ENCODE results near the gene DLL4.

DLL4 gene

DNA sequence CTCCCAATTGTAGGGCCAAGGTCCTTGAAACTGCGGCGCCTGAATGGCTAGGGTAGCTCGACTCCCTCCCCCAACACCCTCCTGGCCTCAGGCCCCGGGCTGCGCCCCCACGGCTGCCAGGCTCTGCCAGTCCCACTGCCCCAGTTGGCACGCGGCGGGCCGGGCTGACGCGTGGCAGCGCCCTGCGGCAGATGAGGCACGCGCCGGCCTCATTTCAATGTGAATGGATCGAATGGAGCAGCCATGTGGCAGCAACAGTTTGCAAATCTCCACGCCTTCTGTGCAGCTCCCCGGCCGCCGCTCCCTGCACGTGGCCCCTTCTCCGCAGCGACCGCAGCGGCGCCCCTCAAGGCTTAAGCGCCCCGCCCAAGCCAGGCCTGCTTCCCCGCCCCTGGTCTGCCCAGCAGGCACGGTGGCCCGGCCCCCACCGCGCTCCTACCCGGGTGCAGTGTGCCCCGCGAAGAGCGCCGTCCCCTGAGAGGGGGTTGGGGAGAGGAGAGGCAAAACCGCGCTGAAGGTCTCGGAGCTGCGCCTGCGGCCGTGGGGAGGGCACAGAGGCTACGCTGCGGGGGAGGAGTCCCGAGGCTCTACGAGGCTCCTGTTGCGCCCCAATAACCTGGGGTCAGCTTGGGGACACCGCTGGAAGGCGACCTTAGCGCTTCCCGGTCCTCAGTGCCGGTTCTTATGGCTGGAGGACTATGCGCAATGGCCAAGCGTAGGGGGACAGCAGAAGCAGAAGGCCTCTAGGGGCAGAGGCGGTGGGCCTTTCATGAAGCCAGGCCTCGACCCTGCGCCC, 3.1 kb upstream of the DLL4 start:
- DNase-seq = no peak
- H3K36me3 ChIP-seq (ENCODE audit: control insufficient read depth, insufficient read depth, low read length) = no peaks in the 10 kb centered on the region
- H3K27ac ChIP-seq (ENCODE audit: insufficient read depth, low read length, poor library complexity, severe bottlenecking) = no peak overlapping the region
- peak overlapping the region; percentile 32 for H3K4me3 ChIP-seq (ENCODE audit: insufficient read depth, low read depth, low read length, poor library complexity, severe bottlenecking)
- H3K4me1 ChIP-seq (ENCODE audit: control insufficient read depth, insufficient read depth, low read length, poor library complexity, severe bottlenecking) = peaks cover 55% of the 10 kb centered on the region
- peaks cover 54% of the 10 kb centered on the region for H3K27me3 ChIP-seq (replicated peaks; ENCODE audit: control insufficient read depth, insufficient read depth, low read length, poor library complexity, severe bottlenecking)
- H3K9me3 ChIP-seq (ENCODE audit: control insufficient read depth, low read length) = no peaks in the 10 kb centered on the region

DNA sequence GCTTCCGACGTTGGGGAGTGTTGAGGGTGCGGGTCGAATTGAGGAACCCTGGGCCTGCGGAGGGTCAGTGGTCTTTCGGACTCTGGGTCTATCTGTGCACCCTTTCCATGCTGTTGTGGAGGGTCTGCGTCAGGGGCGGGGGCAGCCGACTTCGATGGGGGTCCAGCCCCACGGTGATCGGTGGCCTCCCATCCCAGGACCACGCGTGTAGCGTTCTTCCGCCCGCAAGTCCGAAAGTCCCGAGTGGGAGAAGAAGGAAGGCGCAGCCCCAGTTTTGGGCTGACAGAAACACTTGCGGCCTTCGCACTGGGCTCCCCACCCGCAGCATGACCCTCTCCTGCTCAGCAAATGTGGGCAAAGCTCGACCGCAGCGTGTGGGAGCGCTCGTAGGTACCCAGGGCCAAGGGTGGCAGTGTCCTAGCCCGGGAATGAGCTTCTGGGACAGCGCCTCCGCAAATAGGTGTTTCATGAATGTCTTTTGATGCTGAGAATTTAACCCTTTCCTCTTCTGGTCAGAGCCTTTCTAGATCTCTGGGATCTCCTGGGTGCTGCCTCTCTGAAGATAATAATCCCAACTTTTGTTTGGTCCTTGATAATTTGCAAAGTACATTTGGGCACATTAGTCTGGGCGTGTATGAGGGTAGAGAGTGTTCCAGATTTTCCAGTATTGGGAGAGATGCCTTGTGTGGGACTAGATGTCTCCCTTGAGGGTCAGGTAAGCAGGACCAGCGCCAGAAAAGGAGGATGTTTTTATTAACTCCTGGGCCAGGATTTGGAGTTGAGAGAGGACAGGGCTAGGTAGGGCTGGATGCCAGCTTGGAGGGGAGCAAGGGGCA, 2.3 kb upstream of the DLL4 start:
- H3K27ac ChIP-seq (ENCODE audit: insufficient read depth, low read length, poor library complexity, severe bottlenecking) = no peak overlapping the region
- peaks cover 62% of the 10 kb centered on the region for H3K27me3 ChIP-seq (replicated peaks; ENCODE audit: control insufficient read depth, insufficient read depth, low read length, poor library complexity, severe bottlenecking)
- no peaks in the 10 kb centered on the region for H3K9me3 ChIP-seq (ENCODE audit: control insufficient read depth, low read length)
- peak overlapping the region; percentile 58 for H3K4me3 ChIP-seq (ENCODE audit: insufficient read depth, low read depth, low read length, poor library complexity, severe bottlenecking)
- H3K36me3 ChIP-seq (ENCODE audit: control insufficient read depth, insufficient read depth, low read length) = no peaks in the 10 kb centered on the region
- DNase-seq = no peak
- peaks cover 55% of the 10 kb centered on the region for H3K4me1 ChIP-seq (ENCODE audit: control insufficient read depth, insufficient read depth, low read length, poor library complexity, severe bottlenecking)

DNA sequence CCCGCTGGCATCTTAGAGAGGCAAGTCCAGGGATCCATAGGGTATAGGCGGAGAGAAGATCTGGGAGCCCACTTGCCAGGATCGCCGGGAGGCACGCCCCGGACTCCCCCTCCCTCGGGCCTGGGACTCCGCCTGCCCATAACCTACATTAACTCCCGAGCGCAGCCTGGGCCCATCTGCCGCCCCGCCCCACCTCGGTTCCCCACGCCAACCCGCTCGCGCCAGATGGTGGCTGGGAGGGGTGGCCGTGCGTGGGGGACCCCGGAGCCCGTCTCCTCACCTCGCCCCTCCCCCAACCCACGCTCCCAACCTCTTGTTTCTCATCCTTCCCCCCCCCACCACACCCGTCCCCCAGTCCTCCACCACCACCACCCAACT, 1.7 kb upstream of the DLL4 start:
- H3K27ac ChIP-seq (ENCODE audit: insufficient read depth, low read length, poor library complexity, severe bottlenecking) = no peak overlapping the region
- H3K27me3 ChIP-seq (replicated peaks; ENCODE audit: control insufficient read depth, insufficient read depth, low read length, poor library complexity, severe bottlenecking) = peaks cover 66% of the 10 kb centered on the region
- no peak for DNase-seq
- peaks cover 55% of the 10 kb centered on the region for H3K4me1 ChIP-seq (ENCODE audit: control insufficient read depth, insufficient read depth, low read length, poor library complexity, severe bottlenecking)
- H3K36me3 ChIP-seq (ENCODE audit: control insufficient read depth, insufficient read depth, low read length) = no peaks in the 10 kb centered on the region
- no peaks in the 10 kb centered on the region for H3K9me3 ChIP-seq (ENCODE audit: control insufficient read depth, low read length)
- H3K4me3 ChIP-seq (ENCODE audit: insufficient read depth, low read depth, low read length, poor library complexity, severe bottlenecking) = peak overlapping the region; percentile 58

DNA sequence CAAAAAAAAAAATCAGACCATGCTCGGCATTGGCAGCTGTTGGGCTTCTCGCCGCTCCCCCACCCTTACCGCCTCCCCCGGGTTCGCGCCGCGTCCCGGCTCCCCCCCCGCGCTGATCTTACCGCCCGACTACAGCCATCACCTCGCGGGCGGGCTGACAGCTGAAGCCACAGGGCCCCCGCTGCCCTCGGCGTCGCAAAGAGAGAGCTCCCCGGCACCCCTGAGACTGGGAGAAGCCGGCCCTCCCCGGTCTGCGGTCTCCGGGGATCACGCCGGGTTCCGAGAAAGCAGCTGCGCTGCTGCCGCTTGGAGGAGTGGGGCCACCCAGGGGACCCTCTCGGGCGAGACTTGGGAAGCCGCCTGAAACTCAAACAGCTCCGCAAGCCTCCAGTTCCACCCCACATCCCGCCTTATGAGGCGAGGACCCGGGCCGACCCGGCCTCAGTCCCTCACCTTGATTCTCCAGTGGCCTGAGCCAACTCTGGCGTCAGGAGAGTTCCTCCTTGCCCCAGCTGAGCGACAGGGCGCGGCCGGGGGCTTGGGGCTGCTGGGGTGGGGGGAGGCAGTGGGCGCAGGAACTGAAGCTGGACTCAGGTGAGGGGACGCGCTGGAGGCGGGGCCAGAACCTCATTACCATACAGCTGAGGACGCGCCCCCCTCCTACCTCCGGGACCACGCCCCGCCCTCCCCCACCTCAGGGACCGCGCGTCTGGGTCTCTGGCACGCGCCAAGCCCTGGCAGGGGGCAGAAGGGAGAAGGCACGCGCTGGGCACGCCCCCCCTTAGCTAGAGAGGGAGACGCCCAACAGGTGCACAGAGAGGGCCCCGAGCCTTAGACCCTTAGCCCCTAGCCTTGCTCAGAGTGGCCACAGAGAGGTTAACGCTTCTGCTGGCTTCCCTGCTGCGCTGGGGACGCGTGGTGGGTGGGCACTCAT, 1.0 kb upstream of the DLL4 start:
- Histone ChIP-seq H3K4me1 (ENCODE audit: control insufficient read depth, insufficient read depth, low read length, poor library complexity, severe bottlenecking) (peaks cover 55% of the 10 kb centered on the region), H3K27ac (ENCODE audit: insufficient read depth, low read length, poor library complexity, severe bottlenecking) (no peak overlapping the region), H3K36me3 (ENCODE audit: control insufficient read depth, insufficient read depth, low read length) (no peaks in the 10 kb centered on the region), H3K4me3 (ENCODE audit: insufficient read depth, low read depth, low read length, poor library complexity, severe bottlenecking) (peak overlapping the region; percentile 58), H3K27me3 (replicated peaks; ENCODE audit: control insufficient read depth, insufficient read depth, low read length, poor library complexity, severe bottlenecking) (peaks cover 66% of the 10 kb centered on the region), H3K9me3 (ENCODE audit: control insufficient read depth, low read length) (no peaks in the 10 kb centered on the region)
- DNase-seq = no peak

GRCh38 chr15:40929660-40930429, 705 bp downstream of the DLL4 start:
- peak overlapping the region; percentile 58 for H3K4me3 ChIP-seq (ENCODE audit: insufficient read depth, low read depth, low read length, poor library complexity, severe bottlenecking)
- peaks cover 55% of the 10 kb centered on the region for H3K4me1 ChIP-seq (ENCODE audit: control insufficient read depth, insufficient read depth, low read length, poor library complexity, severe bottlenecking)
- no peak overlapping the region for H3K27ac ChIP-seq (ENCODE audit: insufficient read depth, low read length, poor library complexity, severe bottlenecking)
- no peaks in the 10 kb centered on the region for H3K9me3 ChIP-seq (ENCODE audit: control insufficient read depth, low read length)
- DNase-seq = no peak
- H3K27me3 ChIP-seq (replicated peaks; ENCODE audit: control insufficient read depth, insufficient read depth, low read length, poor library complexity, severe bottlenecking) = peaks cover 66% of the 10 kb centered on the region
- H3K36me3 ChIP-seq (ENCODE audit: control insufficient read depth, insufficient read depth, low read length) = no peaks in the 10 kb centered on the region

DNA sequence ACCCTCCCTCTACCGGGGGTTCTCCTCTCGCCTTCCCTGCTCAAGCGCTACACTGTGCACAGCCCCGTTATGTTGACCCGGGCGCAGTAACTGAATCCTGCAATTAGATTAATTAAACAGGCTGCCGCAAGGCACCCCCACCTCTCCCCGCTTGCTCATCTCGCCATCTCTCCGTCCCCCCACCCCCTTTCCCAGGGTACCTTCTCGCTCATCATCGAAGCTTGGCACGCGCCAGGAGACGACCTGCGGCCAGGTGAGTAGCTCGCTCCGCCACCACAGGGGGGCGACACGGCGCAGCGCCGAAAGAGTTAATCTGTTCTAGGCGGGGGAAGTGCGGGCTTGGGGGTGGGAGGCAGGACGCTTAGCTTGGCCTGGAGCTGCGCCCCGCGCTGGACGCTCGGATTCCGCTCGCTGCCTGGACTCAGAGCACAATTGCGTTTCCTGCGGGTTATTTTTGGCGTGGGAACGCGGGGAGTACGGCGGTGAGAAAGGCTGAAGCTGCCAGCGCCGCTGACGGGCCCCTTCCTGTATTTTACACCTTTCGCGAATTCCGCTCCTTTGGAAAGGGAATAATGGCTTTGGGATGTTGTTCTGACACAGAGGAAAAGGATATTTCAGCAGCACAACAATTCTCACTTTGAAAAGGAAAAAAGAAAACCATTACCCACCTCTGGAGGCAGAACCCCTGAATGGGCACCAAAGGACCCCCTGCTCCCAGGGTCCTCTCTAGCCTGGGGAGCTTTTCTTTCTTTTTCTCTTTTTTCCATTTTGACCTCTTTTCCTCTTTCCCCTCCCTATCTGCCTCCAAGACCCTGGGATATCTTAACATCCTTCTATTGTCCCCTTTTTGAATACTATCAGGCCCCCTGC, 1.5 kb downstream of the DLL4 start:
- H3K4me3 ChIP-seq (ENCODE audit: insufficient read depth, low read depth, low read length, poor library complexity, severe bottlenecking) = peak overlapping the region; percentile 28
- no peaks in the 10 kb centered on the region for H3K9me3 ChIP-seq (ENCODE audit: control insufficient read depth, low read length)
- H3K4me1 ChIP-seq (ENCODE audit: control insufficient read depth, insufficient read depth, low read length, poor library complexity, severe bottlenecking) = peaks cover 52% of the 10 kb centered on the region
- peaks cover 66% of the 10 kb centered on the region for H3K27me3 ChIP-seq (replicated peaks; ENCODE audit: control insufficient read depth, insufficient read depth, low read length, poor library complexity, severe bottlenecking)
- DNase-seq = no peak
- no peak overlapping the region for H3K27ac ChIP-seq (ENCODE audit: insufficient read depth, low read length, poor library complexity, severe bottlenecking)
- no peaks in the 10 kb centered on the region for H3K36me3 ChIP-seq (ENCODE audit: control insufficient read depth, insufficient read depth, low read length)

DNA sequence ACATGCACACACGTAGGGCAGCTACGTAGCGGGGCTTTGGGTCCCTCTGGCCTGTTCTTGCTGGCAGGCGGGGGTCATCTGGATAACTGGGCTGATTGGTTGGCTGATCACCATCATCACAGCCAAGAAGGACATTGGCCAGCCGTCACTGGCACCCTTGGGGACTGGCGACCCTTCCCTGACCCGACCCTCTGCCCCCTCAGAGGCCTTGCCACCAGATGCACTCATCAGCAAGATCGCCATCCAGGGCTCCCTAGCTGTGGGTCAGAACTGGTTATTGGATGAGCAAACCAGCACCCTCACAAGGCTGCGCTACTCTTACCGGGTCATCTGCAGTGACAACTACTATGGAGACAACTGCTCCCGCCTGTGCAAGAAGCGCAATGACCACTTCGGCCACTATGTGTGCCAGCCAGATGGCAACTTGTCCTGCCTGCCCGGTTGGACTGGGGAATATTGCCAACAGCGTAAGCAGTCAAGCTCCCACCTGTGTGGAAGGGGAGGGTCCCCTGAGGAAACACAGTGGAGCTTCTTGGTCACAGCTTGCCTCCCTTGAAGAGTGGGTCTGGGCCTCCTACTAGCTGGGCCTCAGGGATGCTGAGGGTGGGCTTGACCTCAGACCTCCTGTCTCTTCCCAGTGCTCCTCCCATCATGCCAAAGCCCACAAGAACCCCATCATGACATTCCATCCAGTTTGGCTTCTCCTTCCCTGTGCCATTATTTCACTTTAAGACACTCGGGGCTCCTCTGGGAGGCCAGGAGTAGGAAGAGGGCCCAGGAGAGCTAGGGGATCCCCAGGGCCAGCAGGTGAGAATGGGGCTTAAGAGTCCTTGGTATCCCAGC, 2.4 kb downstream of the DLL4 start:
- Histone ChIP-seq H3K27me3 (replicated peaks; ENCODE audit: control insufficient read depth, insufficient read depth, low read length, poor library complexity, severe bottlenecking) (peaks cover 57% of the 10 kb centered on the region), H3K4me1 (ENCODE audit: control insufficient read depth, insufficient read depth, low read length, poor library complexity, severe bottlenecking) (peaks cover 43% of the 10 kb centered on the region), H3K4me3 (ENCODE audit: insufficient read depth, low read depth, low read length, poor library complexity, severe bottlenecking) (no peak overlapping the region), H3K27ac (ENCODE audit: insufficient read depth, low read length, poor library complexity, severe bottlenecking) (no peak overlapping the region), H3K9me3 (ENCODE audit: control insufficient read depth, low read length) (no peaks in the 10 kb centered on the region), H3K36me3 (ENCODE audit: control insufficient read depth, insufficient read depth, low read length) (no peaks in the 10 kb centered on the region)
- DNase-seq = no peak

DNA sequence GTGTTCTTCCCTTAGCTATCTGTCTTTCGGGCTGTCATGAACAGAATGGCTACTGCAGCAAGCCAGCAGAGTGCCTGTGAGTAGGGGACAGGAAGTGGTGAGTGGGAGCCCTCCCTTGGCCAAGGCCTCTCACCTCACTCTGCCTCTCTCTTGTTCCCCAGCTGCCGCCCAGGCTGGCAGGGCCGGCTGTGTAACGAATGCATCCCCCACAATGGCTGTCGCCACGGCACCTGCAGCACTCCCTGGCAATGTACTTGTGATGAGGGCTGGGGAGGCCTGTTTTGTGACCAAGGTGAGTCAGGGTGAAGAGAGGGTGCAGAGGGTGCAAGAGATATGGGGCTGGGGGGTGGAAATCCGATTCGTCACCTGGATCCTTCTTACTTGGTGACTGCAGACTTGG, 3.0 kb downstream of the DLL4 start:
- no peak overlapping the region for H3K4me3 ChIP-seq (ENCODE audit: insufficient read depth, low read depth, low read length, poor library complexity, severe bottlenecking)
- H3K9me3 ChIP-seq (ENCODE audit: control insufficient read depth, low read length) = no peaks in the 10 kb centered on the region

More for the DNA sequence above, 3.0 kb downstream of the DLL4 start:
- H3K4me1 ChIP-seq (ENCODE audit: control insufficient read depth, insufficient read depth, low read length, poor library complexity, severe bottlenecking) = peaks cover 37% of the 10 kb centered on the region
- H3K36me3 ChIP-seq (ENCODE audit: control insufficient read depth, insufficient read depth, low read length) = no peaks in the 10 kb centered on the region
- no peak overlapping the region for H3K27ac ChIP-seq (ENCODE audit: insufficient read depth, low read length, poor library complexity, severe bottlenecking)
- DNase-seq = no peak
- H3K27me3 ChIP-seq (replicated peaks; ENCODE audit: control insufficient read depth, insufficient read depth, low read length, poor library complexity, severe bottlenecking) = peaks cover 51% of the 10 kb centered on the region

Data from effector memory CD4-positive, alpha-beta T cell (primary cell).